Stimulated activated CD4-positive, alpha-beta T cell treated with anti-CD3 and anti-CD28 coated beads, Interleukin-2, amount 100 ng/mL, for 48 hours (primary cell): ENCODE measurements around the gene CDKAL1.
"Not testable (repeated sequence)": the region's sequence is repeated elsewhere in the genome, so short reads cannot be mapped to it uniquely, and the experiment has no call there.

Source experiments
- DNase-seq, 2 donors: peaks; one replicate each; pipeline ENCODE4 v3.0.0-alpha.2; 2020

The CDKAL1 gene

DNA sequence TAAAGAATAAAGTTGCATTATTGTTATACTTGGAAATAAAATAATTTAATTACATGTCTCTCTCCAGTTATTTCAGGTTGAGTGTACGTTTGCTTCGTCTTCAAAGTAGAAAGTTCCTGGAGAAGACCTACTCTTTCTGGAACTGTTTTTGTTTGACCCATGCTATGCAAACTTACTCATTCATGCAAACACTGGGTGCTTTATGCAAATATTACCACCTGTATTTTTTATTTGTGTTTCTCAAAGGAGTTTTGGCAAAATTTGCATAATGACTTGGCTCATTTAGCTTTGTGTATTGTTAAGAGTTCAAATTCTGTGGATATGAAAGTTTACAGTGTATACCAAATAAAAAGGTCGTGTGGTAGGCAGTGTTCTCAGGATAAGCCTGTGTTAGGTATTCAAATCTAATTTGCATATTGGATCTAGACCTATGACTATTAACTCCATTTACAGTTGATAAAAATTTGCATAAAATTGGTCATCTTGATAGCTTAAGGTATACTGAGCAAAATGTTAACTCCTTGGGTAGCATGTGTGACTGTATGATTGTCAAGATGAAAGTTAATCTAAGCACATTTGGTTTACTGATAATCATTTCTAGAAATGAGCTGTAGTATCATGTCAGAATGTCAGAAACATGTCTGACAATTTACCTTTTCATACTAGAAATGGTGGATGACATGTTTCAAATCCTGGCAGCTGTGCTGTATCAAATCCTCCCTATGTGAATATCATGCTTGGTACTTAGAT, 65.2 kb downstream of the CDKAL1 start:
- no peak for DNase-seq

- no peak for DNase-seq
Measured at GRCh38 chr6:20600831-20601230, 66.6 kb downstream of the CDKAL1 start.

GRCh38 chr6:20604159-20604558, 69.9 kb downstream of the CDKAL1 start:
- DNase-seq, result no peak

DNA sequence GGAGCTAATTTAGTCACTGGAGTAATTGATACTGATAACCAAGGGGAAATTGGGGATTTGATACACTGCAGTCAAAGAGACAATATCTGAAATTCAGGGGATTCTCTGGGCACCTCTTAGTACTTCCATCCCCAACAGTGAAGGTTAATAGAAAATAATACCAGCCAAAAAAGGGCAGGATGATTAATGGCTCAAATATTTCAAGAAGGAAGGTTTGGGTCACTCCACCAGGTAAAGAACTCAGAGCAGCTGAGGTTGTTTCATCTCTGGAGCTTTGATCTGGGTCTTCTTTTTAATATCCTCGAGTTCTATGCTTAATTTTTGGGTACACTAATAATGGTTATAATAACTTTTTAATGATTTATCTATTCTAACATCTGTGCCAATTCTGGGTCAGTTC, 70.8 kb downstream of the CDKAL1 start:
- no peak for DNase-seq

DNA sequence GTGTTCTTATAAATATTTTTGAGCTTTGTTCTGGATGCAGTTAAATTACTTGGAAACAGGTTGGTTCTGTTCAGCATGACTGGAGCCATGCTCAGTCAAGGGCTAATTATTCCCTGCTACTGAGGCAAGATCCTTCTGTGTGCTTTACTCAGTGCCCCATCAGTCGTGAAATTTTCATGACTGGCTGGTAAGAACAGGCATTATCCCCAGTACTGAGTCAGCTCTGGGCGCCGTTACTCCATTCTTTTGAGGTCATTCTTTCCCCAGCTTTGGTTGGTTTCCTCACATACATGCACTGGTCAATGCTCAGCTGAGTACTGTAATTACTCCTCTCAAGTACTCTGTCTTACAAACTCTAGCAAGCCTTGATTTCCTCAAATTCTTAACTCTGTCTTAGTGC, 71.3 kb downstream of the CDKAL1 start:
- DNase-seq, result no peak

DNA sequence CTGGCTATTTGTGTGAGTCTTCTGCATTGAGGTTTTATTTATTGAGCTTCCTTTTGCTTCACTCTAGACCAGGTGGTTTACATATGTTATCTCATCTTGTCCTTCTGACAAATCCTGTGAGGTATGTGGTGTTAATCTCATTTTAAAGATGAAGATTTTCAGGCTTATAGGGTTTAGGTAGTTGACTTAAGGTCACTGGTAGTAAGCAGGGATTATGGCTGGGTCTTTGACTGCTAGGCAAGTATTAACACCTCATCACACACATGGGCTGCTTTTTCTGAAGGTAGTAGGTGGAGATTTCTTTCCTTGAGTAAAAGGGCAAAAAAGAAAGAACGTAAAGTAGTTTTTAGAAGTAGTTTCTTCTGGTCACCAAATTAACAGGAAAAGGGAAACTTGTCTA, 72.6 kb downstream of the CDKAL1 start:
- DNase-seq, result no peak

DNA sequence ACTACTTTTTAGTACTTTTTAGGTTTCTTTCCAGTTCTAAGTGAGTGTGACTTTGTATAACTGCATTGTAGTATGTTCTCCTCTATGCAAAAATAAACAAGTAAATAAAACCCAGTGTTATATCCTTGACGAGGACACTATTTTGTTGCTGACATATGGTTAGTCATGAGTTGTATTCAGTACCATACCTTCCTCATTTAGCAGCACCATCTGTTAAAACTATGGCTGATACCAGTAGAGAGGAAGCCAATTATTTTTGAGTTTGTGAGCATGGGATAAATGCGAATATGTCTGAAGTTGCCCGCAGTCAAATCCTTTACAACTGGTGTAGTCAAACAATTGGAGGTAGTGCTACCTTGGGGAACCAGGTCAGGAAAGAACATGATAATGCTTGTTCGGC, 74.1 kb downstream of the CDKAL1 start:
- DNase-seq, result no peak

- DNase-seq, result no peak
Measured at GRCh38 chr6:20608905-20609304, 74.6 kb downstream of the CDKAL1 start.

DNA sequence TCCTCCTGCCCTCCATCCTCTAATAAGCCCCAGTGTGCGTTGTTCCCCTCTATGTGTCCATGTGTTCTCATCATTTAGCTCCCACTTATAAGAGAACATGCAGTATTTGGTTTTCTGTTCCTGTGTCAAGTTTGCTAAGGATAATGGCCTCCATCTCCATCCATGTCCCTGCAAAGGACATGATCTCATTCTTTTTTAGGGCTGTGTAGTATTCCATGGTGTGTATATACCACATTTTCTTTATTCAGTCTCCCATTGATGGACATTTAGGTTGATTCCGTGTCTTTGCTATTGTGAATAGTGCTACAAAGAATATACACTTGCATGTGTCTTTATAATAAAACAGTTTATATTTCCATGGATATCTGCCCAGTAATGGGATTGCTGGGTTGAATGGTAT, 75.7 kb downstream of the CDKAL1 start:
- DNase-seq, result not testable (repeated sequence)

DNA sequence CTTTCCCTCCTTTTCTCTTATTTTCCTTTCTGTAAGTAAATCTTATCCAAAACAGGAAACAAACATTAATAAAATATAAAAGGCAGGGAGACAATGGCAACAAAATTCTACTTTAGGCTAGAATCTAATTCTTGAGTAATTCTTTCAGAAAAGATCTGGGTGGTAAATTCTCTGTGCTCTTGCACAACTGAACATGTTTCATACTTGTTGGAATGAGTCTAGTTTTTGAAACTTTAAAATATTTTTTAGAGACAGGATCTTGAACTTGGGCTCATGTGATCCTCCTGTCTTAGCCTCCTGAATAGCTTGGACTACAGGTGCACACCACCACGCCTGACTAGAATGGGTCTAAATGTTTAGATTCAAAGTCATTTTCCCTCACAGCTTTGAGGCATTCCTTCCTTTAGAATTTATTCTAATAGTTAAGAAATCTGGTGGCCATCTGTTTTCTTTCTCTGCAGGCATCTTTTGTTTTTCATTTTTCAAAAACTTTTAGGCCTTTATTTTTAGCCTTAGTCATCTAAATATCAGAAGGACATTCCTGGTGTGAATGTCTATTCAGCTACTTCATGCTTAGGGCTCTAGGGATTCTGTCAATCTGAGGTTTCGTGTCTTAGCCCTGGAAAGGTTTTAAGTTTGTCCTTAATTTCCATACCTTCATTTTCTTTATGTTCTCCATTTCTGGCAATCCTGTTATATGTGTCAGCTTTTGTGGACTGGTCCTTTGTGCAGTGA, 76.5 kb downstream of the CDKAL1 start:
- DNase-seq, result no peak

- not testable (repeated sequence) for DNase-seq
Measured at GRCh38 chr6:20617537-20617936, 83.3 kb downstream of the CDKAL1 start.

GRCh38 chr6:20620043-20620442, 85.8 kb downstream of the CDKAL1 start:
- no peak for DNase-seq

DNA sequence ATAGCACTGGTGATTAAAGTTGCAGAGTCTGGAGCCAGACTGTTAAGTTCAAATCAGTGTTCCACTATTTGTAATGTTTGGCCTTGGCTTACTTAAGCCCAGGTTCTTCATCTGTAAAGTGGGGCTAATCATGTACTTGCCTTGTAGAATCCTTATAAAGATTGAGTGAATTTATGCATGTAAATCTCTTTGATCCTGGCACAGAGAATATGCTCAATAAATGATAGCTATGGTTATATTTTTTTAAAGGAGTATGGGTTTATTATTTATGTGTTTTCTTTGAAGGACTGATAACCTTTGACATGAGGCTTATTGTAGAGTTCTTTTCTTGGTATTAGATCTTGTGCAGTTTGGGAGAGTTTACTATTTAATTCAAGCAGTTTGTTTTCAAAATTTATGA, 89.5 kb downstream of the CDKAL1 start:
- no peak for DNase-seq

GRCh38 chr6:20626165-20626564, 91.9 kb downstream of the CDKAL1 start:
- no peak for DNase-seq

GRCh38 chr6:20629509-20629908, 95.3 kb downstream of the CDKAL1 start:
- no peak for DNase-seq

DNA sequence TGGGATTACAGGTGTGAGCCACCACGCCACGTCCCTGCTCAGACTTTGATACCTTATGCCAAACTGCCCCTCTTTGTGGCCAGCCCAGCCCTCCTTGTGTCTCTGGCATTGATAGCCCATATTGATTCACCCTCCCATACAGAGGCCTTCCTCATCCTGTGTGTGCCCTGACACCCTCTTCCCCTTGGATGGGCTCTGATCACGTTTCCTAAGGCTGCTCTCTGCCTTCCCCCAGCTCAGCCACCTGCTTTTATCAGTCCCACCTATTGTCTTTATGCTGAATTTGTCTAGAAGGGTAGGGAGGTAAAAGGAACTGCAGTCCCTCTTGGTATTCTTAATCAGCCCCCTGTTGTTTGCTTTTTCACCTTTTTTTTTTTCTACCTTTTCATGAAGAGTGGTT, 95.9 kb downstream of the CDKAL1 start:
- no peak for DNase-seq

DNA sequence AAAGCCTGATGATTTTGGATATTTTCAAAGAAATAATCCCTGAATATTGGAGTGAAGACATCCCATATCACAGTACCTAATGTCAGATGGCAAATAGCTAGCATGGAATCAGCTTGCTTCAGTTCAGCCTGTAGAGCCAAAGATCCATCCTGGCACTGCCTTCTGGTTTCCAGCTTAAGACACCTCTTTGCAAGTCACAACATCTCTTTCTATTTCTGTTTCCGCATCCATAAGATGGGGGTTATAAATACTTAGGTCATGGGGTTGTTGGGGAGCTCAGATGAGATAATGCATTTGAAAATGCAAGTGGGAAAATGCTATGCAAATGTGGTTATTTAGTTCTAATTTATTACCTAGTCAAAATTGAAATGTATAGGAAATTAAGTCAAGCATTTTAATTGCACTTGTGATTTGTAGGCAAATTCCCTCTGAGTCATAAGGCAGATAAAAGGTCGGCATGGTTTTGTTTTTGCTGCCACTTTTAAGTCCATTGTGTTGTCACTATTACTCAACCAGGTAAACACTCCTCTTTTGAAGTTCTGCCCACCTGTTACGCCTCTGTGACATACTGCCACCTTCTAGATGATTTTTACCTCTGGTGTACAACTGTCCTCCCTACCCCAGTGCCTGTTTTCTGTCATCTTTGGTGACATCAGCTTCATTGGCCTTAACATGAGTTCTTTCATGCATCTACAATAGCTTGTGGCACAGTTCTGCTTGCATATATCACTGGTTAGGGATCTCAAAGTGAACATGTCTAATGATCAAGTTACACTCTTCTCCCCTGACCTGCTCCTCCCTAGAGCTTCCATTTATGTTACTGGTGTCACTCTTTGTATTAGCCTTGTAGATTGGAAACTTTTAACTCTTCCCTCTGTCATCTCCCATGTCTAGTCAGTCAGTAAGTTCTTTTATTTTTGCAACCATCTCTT, 96.6 kb downstream of the CDKAL1 start:
- DNase-seq, result no peak

GRCh38 chr6:20631549-20631924, 97.3 kb downstream of the CDKAL1 start:
- DNase-seq, result no peak

DNA sequence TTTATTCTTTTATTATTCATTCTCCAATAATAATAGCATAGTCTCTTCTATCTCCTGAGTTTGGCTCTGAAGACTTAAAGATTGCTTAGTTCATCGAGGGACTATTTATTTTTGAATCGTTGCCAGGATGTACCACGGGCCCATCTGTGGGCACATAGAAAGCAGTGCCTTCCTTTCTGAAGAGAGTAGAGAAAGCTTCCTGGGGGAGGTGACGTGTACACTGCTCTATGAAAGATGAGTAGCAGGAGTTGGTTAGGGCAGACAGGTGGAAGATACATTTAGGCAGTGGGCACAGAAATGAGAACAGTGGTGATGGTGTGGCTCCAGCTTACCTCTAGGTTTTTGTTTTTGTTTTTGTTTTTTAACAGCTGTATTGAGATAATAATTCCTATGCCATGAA, 98.4 kb downstream of the CDKAL1 start:
- DNase-seq, result no peak

DNA sequence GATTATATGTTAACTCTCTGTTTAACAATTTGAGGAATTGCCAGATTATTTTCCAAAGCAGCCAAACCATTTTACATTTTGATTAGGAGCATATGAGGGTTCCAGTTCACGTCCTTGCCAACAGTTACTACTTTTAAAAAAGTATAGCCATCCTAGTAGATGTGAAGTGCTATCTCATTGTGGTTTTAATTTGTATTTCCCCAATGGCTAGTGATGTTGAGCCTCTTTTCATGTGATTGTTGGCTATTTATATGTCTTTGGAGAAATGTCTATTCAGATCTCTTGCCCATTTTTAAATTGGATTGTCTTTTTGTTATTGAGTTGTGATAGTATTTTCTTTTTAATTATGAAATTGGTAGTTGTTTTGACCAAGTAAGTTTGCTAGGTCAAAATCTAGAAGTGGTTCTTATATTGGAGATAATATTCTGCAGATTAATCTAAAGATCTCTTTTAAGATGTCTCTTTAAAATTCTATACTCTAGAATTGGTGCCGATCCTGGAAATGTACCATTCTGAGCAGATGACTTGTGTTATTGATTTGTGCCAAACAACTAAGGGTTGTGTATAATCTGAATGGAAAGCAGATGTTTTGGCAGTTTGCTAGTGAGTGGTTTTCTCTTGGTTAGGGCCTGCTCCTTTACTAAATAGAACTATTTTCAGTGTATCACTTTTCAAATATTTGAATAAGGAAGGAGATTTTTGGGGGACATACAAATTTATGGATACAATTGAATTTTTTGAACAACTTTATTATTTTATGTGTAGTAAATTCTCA, 99.5 kb downstream of the CDKAL1 start:
- DNase-seq, result no peak

DNA sequence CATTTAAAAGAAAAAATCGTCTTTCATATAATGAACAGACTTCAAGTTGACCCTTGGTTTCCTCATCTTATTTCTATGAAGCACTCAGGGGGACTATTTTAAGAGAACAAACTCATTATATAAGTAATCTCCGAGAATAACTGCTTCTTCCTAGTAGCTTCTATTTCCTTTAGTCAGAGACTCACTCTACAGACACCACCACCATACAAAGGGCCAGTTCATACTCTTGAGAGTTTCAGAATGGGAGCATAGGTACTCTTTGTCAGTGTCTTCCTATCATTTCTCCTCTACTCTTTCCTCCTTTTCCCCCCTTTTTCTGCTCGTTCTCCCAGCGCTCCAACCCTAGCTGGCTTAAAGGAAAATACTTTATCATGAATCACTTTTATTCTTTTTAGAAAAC, 104.9 kb downstream of the CDKAL1 start:
- no peak for DNase-seq

DNA sequence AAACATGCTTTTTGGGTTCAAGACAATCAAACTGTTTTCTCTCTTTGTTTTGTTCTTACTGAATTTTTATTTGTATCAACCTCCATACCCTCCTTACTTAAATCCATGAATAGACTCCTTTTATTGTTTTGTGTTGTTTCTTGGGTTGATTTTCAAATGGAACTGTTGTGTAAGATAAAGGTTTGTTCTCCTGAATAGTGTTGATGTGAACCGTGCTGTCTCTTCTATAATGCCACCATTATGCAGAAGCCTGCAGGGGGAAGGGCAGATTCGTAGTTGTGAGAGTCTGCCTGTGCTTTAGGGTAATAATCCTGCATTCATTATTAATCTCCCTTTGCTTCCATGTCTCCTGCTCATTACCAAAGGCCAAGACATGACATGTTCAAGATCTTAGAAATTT, 105.9 kb downstream of the CDKAL1 start:
- no peak for DNase-seq

- no peak for DNase-seq
Measured at GRCh38 chr6:20642441-20642840, 108.2 kb downstream of the CDKAL1 start.
